Stimulated activated CD8-positive, alpha-beta memory T cell treated with anti-CD3 and anti-CD28 coated beads, Interleukin-7, amount 100 ng/mL, for 4 hours (primary cell): Measurements from ENCODE around the gene CCL3.
"Not testable (repeated sequence)": the region's sequence is repeated elsewhere in the genome, so short reads cannot be mapped to it uniquely, and the experiment has no call there.

Source experiments
- DNase-seq, 2 donors: peaks; one replicate each; pipeline ENCODE4 v3.0.0-alpha.2; 2020; ENCODE audit warnings: low read depth in 2 of 2

The CCL3 gene

DNA sequence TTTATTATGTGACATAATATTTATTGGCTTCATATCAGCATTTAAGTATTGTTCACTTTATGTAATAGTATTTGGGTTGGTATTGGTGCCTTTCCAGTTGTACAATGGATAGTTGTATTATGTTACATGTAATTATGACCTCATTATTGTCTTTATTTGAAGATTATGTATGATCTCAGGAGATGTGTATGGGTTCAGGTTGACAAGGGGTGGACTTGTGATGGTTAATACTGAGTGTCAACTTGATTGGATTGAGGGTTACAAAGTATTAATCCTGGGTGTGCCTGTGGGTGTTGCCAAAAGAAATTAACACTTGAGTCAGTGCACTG is 25.7 kb upstream of the CCL3 start:
- not testable (repeated sequence) for DNase-seq

DNA sequence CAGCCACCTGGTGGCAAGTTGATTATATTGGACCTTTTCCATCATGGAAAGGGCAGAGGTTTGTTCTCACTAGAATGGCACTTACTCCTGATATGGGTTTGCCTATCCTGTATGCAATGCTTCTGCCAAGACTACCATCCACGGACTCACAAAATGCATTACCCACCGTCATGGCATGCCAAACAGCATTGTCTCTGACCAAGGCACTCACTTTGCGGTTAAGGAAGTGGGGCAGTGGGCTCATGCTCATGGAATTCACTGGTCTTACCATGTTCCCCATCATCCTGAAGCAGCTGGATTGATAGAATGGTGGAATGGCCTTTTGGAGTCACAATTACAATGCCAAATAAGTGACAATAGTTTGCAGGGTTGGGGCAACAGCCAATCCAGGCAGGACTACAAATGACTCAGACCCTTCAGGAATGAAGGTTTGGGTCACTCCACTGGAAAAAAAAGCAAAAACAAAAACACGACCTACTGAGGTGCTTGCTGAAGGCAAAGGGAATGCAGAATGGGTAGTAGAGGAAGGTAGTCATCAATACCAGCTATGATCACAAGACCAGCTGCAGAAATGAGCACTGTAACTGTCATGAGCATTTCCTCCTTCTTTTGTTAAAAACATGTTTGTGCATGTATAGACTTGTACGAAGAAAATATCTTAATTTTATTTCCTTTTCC is 25.2 kb upstream of the CCL3 start:
- DNase-seq = not testable (repeated sequence)

DNA sequence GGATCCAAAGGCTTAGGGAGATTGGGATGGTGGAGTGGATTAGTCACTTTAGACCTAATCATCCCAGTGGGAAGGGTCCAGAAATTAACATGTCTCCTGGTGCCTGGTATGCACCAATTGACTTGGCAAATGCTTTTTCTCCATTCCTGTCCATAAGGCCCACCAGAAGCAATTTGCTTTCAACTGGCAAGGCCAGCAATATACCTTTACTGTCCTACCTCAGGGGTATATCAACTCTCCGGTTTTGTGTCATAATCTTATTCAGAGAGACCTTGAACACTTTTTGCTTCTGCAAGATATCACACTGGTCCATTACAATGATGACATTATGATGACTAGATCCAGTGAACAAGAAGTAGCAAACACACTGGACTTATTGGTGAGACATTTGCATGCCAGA is 23.2 kb upstream of the CCL3 start:
- not testable (repeated sequence) for DNase-seq

DNA sequence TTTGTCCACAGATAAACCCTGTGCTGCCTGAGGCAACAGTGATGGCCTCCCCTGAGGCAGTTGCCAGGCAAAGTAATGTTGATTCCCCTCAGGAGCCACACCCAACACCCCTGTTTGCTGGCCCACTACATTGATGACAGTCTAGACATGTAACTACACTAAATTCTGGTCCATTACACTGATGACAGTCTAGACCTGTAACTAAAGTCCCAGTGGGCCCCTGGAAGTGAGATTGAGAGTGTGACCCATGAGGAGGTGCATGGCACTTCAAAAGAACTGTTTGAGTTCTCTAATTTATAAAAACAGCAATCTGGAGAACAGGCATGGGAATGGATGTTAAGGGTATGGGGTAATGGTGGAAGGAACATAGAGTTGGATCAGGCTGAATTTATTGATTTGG is 22.6 kb upstream of the CCL3 start:
- no peak for DNase-seq

DNA sequence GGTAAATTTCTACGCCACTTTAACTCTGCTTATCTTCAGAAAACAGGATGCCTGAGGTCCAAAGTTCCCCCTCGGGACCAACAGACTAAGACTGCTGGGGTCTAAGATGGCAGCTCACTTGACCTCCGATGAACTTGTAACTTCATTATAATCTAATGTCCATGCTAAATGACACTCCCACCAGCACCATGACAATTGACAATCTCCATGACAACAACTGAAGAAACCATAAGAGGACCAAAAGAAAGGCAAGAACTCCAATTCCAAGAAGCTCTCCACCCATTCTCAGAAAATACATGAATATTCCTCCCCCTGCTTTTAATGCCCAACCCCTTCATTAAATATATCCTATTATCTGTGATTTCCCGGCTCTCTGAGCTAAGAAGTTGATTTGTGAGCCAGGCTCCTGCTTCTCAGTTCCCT is 21.1 kb upstream of the CCL3 start:
- DNase-seq = no peak

DNA sequence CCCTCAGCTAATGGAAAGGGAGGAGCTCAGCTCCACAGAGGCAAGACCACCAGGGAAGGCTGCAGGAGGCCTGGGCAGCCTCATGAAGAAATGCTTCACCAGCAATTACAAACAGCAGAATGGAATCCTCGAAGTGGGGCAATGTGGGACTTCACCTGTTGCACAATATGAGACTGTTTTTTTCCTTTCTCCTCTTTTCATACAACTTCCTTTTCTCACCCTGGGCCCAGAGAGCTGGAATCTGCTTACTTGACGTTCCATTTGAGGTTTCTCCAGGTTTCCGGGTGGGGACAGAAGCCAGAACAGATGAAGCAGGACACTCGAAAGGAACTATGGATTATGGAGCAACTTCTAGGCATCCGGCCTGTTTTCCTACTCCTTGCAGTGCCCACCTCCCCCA is 18.3 kb upstream of the CCL3 start:
- DNase-seq = not testable (repeated sequence)

DNA sequence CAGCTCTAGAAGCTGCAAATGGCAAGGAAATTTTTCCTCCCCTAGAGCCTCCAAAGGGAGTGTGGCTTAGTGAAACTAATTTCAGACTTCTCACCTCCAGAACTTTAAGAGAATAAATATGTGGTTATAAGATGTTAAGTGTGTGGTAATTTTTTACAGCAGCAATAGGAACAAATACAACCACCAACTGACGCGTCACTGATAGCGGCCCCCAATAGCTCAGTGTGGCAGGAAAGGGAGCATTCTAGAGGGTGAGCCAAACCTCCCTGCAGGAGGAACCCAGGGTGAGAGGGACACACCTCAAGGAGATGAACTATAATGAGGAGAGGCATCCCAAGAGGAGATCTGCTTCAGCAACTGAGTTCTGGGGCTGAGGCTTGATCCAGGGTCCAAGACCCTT is 17.7 kb upstream of the CCL3 start:
- DNase-seq = peak in 1 of 2 donors; percentile 26

DNA sequence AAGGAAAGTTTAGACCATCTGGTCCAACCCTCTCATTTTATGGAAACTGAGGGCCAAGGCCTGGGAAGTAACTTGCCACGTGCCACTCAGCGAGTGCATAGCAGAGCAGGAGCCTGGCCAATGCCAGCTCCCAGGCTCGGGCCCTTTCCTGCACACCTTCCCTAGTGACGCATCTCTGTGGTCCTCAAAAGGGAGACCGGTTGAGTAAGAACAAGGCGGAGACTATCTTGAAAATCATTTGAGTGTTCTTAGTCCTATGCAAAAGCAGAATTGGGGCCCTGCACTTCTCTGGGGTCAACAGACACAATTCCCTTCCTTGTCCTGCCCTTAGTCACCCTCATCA is 16.5 kb upstream of the CCL3 start:
- DNase-seq = no peak

DNA sequence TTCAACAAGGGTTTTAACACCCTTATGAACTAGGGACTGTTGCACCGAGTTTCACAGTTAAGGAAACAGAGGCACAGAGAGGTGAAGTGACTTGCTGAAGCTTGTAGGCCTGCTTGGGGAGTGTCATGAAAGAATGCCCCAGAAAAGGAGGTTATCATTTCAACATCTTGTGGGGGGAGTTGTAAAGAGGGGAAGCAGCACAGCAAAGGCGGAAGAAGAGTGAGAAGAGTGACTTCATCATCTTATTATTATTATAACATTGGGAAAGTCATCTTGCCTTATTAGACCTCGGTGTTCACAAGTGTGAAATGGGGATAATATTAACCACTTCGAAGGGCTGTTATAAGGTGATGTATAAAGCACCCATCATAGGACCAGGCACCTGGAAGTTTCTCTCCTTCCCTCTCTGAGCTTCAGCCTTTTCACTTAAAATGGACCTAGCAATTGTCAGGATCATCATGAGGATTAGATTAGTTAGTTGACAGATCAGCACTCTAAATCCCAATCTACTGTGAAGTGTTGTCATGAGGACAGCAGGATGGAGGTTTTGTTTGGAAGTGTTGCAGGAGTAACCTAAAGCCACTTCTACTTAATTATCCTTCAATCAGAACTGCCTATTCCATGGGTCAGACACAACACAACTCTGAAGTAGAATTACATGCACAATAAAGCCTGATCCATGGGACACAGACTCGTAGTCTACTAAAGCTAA is 16.0 kb upstream of the CCL3 start:
- no peak for DNase-seq

DNA sequence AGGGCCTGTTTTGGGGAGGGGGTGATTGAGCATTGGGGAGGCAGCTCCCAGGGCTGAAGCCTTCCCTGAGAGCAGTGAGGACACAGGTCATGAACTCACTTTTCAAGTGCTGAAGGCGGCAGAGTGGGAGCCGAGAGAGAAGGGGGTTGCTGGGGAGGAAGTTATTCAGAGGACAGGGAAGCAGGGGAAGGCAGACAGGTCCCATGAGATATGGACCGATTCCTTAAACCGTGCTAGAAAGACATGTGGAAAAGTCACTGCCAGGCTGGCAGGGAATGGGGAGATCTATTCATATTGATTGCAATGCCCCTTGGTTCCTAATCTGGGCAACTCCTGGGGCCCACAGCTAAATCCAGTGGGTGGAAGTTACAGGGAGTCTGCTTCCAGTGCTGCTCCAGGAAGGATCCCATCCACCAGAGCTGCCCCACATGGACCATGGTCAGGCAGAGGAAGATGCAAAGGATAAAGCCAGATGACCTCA is 14.8 kb upstream of the CCL3 start:
- no peak for DNase-seq

DNA sequence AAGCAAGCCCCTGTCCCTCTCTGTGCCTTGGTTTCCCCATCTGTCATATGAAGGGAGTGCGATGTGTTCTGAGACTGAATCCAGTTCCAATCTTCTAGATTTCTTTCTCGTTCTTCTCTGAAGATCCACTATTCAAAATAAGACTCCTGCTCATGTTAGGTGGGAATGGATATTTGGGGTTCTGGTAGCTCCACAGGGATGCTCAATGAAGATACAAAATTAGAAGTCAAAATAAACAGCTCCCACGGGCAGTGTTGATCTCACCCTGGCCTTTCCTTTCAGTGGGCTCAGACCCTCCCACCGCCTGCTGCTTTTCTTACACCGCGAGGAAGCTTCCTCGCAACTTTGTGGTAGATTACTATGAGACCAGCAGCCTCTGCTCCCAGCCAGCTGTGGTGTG is 14.3 kb upstream of the CCL3 start:
- DNase-seq = not testable (repeated sequence)

DNA sequence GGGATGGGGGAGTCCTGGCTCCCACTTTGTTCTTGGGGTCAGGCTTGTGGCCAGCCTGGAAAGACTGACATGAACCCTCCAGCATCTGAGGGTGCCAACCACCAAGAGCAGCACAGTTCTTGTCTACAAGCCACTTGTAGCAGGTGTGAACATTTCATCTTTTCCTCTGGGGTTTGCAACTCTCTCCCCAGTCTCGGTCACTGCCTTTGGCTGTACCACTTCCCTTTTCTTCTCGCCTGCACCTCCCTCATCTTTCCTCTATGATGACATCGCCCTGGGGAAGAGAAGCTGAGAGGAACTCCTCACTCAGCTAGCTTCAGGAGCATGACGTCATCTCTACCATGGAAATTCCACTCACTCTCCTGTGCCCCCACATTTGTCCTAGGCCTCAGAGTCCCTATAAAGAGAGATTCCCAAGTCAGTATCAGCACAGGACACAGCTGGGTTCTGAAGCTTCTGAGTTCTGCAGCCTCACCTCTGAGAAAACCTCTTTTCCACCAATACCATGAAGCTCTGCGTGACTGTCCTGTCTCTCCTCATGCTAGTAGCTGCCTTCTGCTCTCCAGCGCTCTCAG is 13.5 kb upstream of the CCL3 start, which contains the start of gene CCL4:
Gene CCL4, plus strand, starts transcription at position 427 of the 575 bp plus-strand sequence. Its CDS starts 79 bp downstream, at position 506.
- peak in 1 of 2 donors; percentile 61 for DNase-seq

DNA sequence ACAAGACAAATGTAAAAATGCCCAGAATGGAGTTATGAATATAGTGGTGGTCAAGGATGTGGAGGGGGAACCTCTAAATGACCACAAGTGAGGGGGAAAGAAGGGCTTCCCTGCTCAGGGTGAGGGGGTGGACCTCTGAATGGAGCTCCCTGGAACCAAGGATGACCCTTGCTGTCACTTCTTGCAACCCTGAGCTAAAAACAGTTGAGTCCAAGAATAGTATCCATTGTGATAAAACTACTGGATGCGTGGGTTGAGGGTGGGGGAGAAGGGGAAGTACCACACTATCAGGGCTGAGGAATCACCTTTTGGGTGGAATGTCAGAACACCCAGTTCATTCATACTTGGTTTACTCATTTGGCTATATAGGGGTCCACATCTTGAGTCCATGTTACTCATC is 9.1 kb upstream of the CCL3 start:
- not testable (repeated sequence) for DNase-seq

DNA sequence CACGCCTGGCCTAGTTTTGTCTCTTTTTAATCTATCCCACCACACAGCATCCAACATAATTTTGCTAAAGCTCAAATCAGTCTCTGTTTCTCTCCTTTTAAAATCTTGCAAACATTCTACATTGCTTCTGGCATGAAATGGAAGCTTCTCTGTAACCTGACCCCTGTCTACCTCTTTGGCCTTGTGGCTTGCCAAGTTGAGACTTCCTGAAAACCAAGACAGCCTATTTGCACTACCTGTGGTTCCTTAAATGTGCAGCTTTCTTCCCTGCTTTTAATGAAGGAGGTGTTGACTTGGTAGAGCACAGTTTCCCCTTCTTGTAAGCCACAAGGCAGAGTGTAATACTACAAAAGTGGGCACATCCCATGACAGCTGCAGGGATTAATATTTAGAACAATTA is 6.0 kb upstream of the CCL3 start:
- no peak for DNase-seq

DNA sequence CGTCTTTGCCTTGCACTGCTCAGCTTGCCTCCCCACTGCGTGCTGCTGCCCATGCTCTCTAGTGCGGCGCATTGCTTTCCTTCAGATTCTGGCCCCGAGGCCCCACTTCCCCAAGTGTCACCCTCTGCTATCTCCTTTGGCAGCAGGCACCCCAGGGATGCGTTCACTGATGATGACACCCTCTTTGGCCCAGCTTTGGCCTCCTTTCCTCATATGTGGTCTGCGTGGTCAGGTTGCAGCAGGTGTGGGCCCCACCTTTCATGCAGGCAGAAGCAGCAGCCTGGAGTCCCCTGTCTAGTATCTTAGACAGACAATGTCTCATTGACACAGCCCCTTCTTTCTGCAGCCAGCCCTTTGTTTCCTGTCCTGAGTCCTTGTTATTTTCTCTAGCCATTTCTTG is 4.8 kb upstream of the CCL3 start:
- no peak for DNase-seq

DNA sequence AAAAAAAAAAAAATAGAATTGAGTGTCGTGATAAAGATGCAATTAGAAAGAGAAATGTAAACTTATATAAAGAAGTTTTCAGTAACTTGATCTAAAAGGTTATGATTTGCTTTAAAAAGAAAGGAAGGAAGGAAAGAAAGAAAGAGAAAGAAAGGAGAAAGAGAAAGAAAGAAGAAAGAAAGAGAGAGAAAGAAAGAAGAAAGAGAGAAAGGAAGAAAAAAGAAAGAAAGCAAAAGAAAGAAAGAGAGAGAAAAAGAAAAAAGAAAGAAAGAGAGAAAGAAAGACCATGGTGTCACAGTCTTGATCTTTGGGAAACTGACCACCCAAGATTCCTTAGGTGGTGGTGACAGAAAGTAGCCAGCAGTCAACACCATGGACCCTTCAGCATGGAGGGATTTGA is 4.3 kb upstream of the CCL3 start:
- no peak for DNase-seq

DNA sequence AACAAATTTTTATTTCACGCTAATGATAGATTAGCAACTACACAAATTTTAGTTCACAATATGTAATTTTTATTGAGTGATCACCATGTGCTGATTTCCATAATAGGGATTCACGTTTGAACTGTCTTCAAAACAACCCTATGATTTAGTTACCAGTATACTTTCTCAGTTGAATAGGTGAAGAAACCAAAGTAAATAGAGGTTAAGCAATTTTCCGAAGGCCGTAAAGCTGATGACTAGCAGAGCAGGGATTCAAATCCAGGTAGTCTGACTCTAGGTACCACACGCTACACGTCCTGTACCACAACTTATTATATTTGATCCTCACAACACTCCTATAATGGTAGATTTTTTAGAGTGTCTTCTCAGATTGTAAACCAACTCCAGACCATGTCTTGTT is 2.8 kb upstream of the CCL3 start:
- not testable (repeated sequence) for DNase-seq

DNA sequence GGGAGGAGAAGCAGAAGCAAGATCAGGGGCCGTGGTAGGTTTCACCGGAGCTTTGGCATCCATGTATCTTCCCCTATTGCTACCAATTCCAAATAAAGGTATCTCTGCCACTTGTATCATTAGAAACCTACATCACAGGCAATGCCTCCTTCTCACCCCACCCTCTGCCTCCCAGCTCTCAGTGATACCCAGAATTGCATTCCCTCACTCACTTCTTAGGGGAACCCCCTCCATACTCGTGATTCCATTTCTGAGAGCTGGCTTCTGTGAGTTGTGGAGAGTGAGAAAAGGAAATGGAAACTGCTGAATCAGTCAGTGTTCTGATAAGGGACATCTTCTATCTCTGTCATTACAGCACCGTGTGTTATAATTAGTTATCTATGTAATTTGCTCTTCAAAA is 2.3 kb upstream of the CCL3 start:
- DNase-seq = peak in 1 of 2 donors; percentile 24

DNA sequence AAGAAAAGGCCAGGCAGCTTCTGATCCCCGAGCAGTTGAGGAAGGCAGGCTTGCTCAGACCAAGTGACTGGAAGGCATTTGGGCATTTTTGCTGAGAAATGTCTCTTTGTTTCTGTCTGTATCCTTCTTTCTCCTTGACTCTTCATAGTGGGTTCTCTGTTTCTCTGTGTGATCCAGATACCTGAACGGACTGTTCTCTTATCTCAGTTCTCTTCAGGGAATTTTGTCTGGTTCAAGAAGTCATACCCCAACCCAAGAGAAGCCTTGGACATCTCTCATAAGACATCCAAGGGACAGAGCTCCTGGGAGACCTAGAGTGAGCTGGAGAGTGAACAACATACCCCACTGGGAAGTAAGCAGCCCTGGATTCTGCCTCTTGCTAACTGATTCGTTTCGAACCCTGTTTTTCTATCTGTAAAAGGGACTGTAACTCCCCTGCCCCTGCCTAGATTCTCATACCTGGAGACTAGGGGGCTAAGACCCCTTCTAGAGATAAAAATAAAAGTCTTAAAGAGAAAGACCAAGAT is 541 bp downstream of the CCL3 start:
- no peak for DNase-seq

DNA sequence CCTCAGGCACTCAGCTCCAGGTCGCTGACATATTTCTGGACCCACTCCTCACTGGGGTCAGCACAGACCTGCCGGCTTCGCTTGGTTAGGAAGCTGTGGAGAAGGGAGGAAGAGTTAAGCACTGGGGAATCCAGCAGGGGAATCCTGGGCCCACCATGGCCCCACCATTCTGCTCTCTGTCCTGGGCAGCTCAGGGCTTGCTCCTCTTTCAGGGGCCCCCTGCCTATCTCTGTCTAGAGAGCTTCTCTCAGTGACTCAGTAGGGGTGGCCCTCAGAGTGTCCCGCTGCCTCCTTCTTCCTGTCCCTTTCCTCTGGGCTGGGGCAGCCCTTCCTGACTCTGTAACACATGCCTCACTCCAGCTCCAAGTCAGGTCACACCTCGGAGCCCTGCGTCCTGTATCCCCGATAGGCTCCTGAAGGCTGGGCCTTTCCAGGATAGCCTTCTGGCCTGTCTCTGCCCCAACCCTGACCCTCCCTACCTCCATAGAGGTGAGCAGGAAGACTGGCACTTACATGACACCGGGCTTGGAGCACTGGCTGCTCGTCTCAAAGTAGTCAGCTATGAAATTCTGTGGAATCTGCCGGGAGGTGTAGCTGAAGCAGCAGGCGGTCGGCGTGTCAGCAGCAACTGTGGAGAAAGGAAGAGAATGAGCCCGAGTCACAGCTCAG is 1.1 kb downstream of the CCL3 start:
- no peak for DNase-seq

DNA sequence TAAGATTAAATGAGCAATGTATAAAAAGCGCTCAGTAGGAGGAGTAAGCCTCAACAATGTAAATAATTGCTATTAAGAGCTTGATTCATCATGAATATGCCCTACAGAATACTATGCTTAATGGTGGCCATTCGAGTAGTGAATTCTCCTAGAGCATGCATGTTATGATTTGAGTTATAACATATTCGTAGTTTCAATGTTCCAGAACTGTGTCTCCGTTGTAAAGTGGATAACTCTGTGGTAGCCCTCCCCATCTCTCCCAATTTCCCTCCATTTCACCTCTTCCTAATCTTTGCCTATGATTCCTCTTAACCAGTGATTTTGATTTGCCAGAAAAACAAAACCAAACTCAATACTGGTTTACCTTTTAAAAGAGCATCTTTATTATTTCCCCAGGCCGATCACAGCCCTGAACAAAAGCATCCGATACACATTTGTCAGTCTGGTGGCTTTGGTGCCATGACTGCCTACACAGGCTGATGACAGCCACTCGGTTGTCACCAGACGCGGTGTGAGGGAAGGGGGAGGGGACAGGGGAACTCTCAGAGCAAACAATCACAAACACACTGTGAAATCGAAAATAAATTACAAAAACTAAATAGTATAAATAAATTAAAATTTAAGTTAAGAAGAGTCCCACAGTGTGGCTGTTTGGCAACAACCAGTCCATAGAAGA is 1.9 kb downstream of the CCL3 start:
- not testable (repeated sequence) for DNase-seq

DNA sequence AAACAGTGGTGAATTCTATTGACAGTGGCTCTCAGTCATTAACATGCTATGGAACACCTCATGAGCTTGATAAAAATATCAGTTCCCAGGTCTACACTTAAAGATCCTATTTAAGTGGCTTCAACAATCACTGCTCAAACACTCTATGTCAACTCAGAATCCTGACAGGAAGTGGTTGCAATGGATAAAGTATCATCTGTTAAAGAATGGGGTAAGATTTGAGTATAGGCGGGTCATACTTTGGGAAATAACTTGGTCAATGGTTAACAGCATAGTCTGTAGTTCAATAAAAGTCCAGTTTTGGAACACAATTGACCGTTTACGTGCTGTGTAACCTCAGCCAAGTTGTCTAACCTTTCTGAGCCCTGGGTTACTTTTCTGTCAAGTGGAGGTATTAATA is 2.5 kb downstream of the CCL3 start:
- DNase-seq = not testable (repeated sequence)
